PC-3 (cell line): ENCODE measurements around the gene KIF14.

Experiments used
- EZH2 ChIP-seq: fragments of 300-600 bp; sonication (generic); IDR thresholded peaks from one replicate; pipeline ENCODE4 v1.6.1; 2017; ENCODE audit warnings: antibody characterized with exemption, mild to moderate bottlenecking, low read length; ENCODE audit not compliant: unreplicated experiment
- EZH2phosphoT487 ChIP-seq: fragments of 300-600 bp; sonication (generic); IDR thresholded peaks from 2 replicates; pipeline ENCODE4 v1.6.1; 2018; ENCODE audit warnings: mild to moderate bottlenecking, antibody characterized with exemption, low read length, borderline replicate concordance
- TF ChIP-seq, protein P1 (sequence below): fragments of 300-600 bp; sonication (generic); conservative IDR thresholded peaks from 2 replicates; pipeline ENCODE4 v1.5.1; 2017; ENCODE audit warnings: antibody characterized with exemption, low read depth, mild to moderate bottlenecking, low read length

- TF ChIP-seq EZH2, result no peak
- TF ChIP-seq, protein P1, sequence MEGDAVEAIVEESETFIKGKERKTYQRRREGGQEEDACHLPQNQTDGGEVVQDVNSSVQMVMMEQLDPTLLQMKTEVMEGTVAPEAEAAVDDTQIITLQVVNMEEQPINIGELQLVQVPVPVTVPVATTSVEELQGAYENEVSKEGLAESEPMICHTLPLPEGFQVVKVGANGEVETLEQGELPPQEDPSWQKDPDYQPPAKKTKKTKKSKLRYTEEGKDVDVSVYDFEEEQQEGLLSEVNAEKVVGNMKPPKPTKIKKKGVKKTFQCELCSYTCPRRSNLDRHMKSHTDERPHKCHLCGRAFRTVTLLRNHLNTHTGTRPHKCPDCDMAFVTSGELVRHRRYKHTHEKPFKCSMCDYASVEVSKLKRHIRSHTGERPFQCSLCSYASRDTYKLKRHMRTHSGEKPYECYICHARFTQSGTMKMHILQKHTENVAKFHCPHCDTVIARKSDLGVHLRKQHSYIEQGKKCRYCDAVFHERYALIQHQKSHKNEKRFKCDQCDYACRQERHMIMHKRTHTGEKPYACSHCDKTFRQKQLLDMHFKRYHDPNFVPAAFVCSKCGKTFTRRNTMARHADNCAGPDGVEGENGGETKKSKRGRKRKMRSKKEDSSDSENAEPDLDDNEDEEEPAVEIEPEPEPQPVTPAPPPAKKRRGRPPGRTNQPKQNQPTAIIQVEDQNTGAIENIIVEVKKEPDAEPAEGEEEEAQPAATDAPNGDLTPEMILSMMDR, result no peak
- no peak for TF ChIP-seq EZH2phosphoT487
Observed at GRCh38 chr1:200590001-200590400, 30.6 kb downstream of the KIF14 start.
